Measurements from ENCODE around the gene NSDHL.
A peak's percentile ranks its signal among the peaks of the same experiment; 100 is the strongest.
"Not testable (repeated sequence)": the region's sequence is repeated elsewhere in the genome, so short reads cannot be mapped to it uniquely, and the experiment has no call there.

NSDHL gene

GRCh38 chrX:152822383-152823086, 8.3 kb upstream of the NSDHL start:
- no peak for DNase-seq (ENCODE audit: low read depth)
- TF ChIP-seq, protein P1, sequence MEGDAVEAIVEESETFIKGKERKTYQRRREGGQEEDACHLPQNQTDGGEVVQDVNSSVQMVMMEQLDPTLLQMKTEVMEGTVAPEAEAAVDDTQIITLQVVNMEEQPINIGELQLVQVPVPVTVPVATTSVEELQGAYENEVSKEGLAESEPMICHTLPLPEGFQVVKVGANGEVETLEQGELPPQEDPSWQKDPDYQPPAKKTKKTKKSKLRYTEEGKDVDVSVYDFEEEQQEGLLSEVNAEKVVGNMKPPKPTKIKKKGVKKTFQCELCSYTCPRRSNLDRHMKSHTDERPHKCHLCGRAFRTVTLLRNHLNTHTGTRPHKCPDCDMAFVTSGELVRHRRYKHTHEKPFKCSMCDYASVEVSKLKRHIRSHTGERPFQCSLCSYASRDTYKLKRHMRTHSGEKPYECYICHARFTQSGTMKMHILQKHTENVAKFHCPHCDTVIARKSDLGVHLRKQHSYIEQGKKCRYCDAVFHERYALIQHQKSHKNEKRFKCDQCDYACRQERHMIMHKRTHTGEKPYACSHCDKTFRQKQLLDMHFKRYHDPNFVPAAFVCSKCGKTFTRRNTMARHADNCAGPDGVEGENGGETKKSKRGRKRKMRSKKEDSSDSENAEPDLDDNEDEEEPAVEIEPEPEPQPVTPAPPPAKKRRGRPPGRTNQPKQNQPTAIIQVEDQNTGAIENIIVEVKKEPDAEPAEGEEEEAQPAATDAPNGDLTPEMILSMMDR (IDR thresholded peaks at IDR 0.05; ENCODE audit: low read depth, low read length, missing control alignments): no peak
- H3K4me3 ChIP-seq (ENCODE audit: low read depth, low read length): no peak overlapping the region

DNA sequence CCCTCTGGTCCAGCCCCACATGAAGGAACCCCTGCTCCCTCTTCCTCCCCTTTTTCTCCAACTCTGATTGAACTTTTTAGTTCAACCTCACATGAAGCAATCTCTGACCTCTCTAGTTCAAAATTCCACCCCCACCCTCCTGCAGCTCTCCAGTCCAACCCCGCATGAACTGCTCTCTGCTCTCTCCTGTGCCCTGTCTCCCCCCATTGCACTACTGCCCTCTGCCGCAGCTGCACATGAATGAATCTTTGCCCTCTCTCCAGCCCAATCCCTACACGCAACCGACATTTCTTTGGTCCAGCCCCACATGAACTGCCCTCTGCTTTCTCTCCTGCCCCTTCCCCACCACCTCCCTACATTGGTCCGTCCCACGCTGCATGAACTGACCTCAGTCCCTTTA, 7.2 kb upstream of the NSDHL start:
- H3K4me3 ChIP-seq (ENCODE audit: low read depth, low read length): no peak overlapping the region
- TF ChIP-seq, protein P1 (IDR thresholded peaks at IDR 0.05; ENCODE audit: low read depth, low read length, missing control alignments): no peak
- DNase-seq (ENCODE audit: low read depth): no peak

GRCh38 chrX:152824841-152825374, 6.0 kb upstream of the NSDHL start:
- TF ChIP-seq, protein P1 (IDR thresholded peaks at IDR 0.05; ENCODE audit: low read depth, low read length, missing control alignments): no peak
- no peak overlapping the region for H3K4me3 ChIP-seq (ENCODE audit: low read depth, low read length)
- no peak for DNase-seq (ENCODE audit: low read depth)

- TF ChIP-seq, protein P1 (IDR thresholded peaks at IDR 0.05; ENCODE audit: low read depth, low read length, missing control alignments): no peak
- H3K4me3 ChIP-seq (ENCODE audit: low read depth, low read length): peak overlapping the region; percentile 92
- no peak for DNase-seq (ENCODE audit: low read depth)
Observed at GRCh38 chrX:152831391-152831790, 528 bp downstream of the NSDHL start.

DNA sequence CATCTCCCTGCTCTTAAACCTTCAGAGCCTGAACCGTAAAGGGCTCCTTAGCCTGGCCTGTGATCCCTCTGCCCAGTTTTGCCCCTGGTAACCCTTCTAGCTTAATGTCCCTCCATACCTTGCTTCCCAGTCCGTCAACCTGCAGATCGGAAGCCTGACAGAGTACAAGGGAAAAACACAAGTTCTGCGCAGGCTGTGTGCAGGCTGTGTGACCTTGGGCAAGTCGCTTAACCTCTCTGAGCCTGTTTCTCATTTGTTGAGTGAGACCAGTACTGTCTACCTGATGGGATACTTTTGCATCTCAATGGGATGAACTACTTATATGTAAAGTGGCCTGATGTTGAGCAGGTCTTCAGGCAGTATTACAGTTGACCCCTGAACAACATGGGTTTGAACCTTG, 1.7 kb downstream of the NSDHL start:
- H3K4me3 ChIP-seq (ENCODE audit: low read depth, low read length): no peak overlapping the region
- no peak for DNase-seq (ENCODE audit: low read depth)
- TF ChIP-seq, protein P1 (IDR thresholded peaks at IDR 0.05; ENCODE audit: low read depth, low read length, missing control alignments): no peak

GRCh38 chrX:152833378-152833777, 2.5 kb downstream of the NSDHL start:
- TF ChIP-seq, protein P1 (IDR thresholded peaks at IDR 0.05; ENCODE audit: low read depth, low read length, missing control alignments): no peak
- no peak for DNase-seq (ENCODE audit: low read depth)
- H3K4me3 ChIP-seq (ENCODE audit: low read depth, low read length): no peak overlapping the region

DNA sequence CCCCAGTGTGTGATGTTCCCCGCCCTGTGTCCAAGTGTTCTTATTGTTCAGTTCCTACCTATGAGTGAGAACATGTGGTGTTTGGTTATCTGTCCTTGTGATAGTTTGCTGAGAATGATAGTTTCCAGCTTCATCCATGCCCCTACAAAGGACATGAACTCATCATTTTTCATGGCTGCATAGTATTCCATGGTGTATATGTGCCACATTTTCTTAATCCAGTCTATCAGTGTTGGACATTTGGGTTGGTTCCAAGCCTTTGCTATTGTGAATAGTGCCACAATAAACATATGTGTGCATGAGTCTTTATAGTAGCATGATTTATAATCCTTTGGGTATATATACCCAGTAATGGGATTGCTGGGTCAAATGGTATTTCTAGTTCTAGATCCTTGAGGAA, 4.6 kb downstream of the NSDHL start:
- DNase-seq (ENCODE audit: low read depth); H3K4me3 ChIP-seq (ENCODE audit: low read depth, low read length): not testable (repeated sequence)
